Tibial nerve (tissue), 3 donors: Measurements from ENCODE around the gene PRL.

Experiments used
- POLR2A ChIP-seq, 2 donors: fragments of 450-650 bp; IDR thresholded peaks; one replicate each; pipeline ENCODE4 v1.6.1; 2017; ENCODE audit warnings: antibody characterized with exemption in 2 of 2, mild to moderate bottlenecking in 2 of 2, moderate library complexity in 2 of 2
- TF ChIP-seq, protein P1 (sequence below), 5 experiments: fragments of 200-600 bp in 3 of 5; fragments of 450-650 bp in 2 of 5; sonication (generic) in 3 of 5; IDR thresholded peaks; one replicate each; pipeline ENCODE4 v1.5.1; 2016 to 2019; ENCODE audit warnings: antibody characterized with exemption in 5 of 5, mild to moderate bottlenecking in 3 of 5, moderate library complexity in 2 of 5

DNA sequence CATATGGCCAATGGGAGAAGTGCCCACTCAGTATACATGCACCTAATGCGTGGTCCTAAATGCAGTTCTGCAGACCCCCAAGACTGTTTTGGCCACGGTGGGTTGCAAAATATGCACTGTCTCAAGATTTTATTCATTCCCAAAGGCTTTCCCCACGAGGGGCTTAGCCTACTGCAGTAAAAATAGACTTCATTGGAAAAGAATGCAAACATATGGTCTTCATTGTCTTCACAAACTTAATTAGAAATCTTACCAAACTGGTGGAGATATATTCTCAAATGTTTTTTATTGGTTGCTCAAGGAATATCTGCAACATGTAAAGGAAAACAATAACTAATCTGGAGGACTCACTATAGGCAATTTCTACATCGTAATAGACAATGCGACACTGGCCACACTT, 31.6 kb upstream of the PRL start:
- TF ChIP-seq, protein P1, sequence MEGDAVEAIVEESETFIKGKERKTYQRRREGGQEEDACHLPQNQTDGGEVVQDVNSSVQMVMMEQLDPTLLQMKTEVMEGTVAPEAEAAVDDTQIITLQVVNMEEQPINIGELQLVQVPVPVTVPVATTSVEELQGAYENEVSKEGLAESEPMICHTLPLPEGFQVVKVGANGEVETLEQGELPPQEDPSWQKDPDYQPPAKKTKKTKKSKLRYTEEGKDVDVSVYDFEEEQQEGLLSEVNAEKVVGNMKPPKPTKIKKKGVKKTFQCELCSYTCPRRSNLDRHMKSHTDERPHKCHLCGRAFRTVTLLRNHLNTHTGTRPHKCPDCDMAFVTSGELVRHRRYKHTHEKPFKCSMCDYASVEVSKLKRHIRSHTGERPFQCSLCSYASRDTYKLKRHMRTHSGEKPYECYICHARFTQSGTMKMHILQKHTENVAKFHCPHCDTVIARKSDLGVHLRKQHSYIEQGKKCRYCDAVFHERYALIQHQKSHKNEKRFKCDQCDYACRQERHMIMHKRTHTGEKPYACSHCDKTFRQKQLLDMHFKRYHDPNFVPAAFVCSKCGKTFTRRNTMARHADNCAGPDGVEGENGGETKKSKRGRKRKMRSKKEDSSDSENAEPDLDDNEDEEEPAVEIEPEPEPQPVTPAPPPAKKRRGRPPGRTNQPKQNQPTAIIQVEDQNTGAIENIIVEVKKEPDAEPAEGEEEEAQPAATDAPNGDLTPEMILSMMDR (IDR thresholded peaks at IDR 0.05) = no peak
- no peak for TF ChIP-seq POLR2A (IDR thresholded peaks at IDR 0.05)
